CMK (cell line): ENCODE data around the gene SNTN.
"Not testable (repeated sequence)": the region's sequence is repeated elsewhere in the genome, so short reads cannot be mapped to it uniquely, and the experiment has no call there.

Source experiments
- DNase-seq: peaks from one replicate; pipeline ENCODE4 v3.0.0-alpha.2; 2010; ENCODE audit warnings: low read depth

The SNTN gene

GRCh38 chr3:63652066-63652725 lies at the start of gene SNTN:
Gene SNTN, plus strand, starts transcription at chr3:63652675. Its CDS starts 13 bp downstream, at chr3:63652688.
- no peak for DNase-seq

GRCh38 chr3:63607716-63608115 lies 44.8 kb upstream of the SNTN start:
- DNase-seq = no peak

GRCh38 chr3:63609408-63609807 lies 43.1 kb upstream of the SNTN start:
- DNase-seq = no peak

GRCh38 chr3:63609834-63610233 lies 42.6 kb upstream of the SNTN start:
- DNase-seq = no peak

GRCh38 chr3:63611382-63611781 lies 41.1 kb upstream of the SNTN start:
- no peak for DNase-seq

GRCh38 chr3:63613561-63613960 lies 38.9 kb upstream of the SNTN start:
- no peak for DNase-seq

- DNase-seq = no peak
These were observed 35.1 kb upstream of the SNTN start for GRCh38 chr3:63617391-63617790.

- DNase-seq = no peak
These were observed 27.4 kb upstream of the SNTN start for GRCh38 chr3:63624941-63625560.

- DNase-seq = no peak
These were observed 20.8 kb upstream of the SNTN start for GRCh38 chr3:63631670-63632069.

- DNase-seq = no peak
These were observed 17.3 kb upstream of the SNTN start for GRCh38 chr3:63635186-63635585.

- DNase-seq = no peak
These were observed 12.7 kb upstream of the SNTN start for GRCh38 chr3:63639806-63640205.

- DNase-seq = no peak
These were observed 10.0 kb upstream of the SNTN start for GRCh38 chr3:63642488-63642887.

GRCh38 chr3:63644212-63644797 lies 8.2 kb upstream of the SNTN start:
- no peak for DNase-seq

GRCh38 chr3:63644928-63645781 lies 7.3 kb upstream of the SNTN start:
- DNase-seq = not testable (repeated sequence)

GRCh38 chr3:63654211-63654610 lies 1.7 kb downstream of the SNTN start:
- no peak for DNase-seq

- no peak for DNase-seq
These were observed 2.5 kb downstream of the SNTN start for GRCh38 chr3:63654931-63655330.

GRCh38 chr3:63655519-63655918 lies 3.0 kb downstream of the SNTN start:
- no peak for DNase-seq

GRCh38 chr3:63656786-63657185 lies 4.3 kb downstream of the SNTN start:
- no peak for DNase-seq

- DNase-seq = no peak
These were observed 8.8 kb downstream of the SNTN start for GRCh38 chr3:63661242-63661641.

- no peak for DNase-seq
These were observed 9.5 kb downstream of the SNTN start for GRCh38 chr3:63662011-63662410.

- DNase-seq = no peak
These were observed 10.0 kb downstream of the SNTN start for GRCh38 chr3:63662500-63662899.

GRCh38 chr3:63670544-63670943 lies 18.1 kb downstream of the SNTN start:
- no peak for DNase-seq

GRCh38 chr3:63673111-63673510 lies 20.6 kb downstream of the SNTN start:
- DNase-seq = no peak
